HFFc6 (cell line): ENCODE results near the gene PLEKHB1. TPM values are rescaled to one million over a fixed set of nuclear protein-coding genes. Genes with fewer than 3 reads are reported as not detected.

Experiments used
- DNase-seq: peaks from one replicate; pipeline ENCODE4 v3.0.0-alpha.2; 2018
- H3K27ac Mint-ChIP-seq: 2 replicates; pipeline ENCODE4 v1.8.0; 2020; ENCODE audit warnings: mild to moderate bottlenecking, mixed read lengths
- H3K27me3 Mint-ChIP-seq: 2 replicates; pipeline ENCODE4 v1.8.0; 2021; ENCODE audit warnings: mild to moderate bottlenecking, moderate library complexity, mixed read lengths; ENCODE audit not compliant: insufficient read depth
- H3K36me3 Mint-ChIP-seq: 2 replicates; pipeline ENCODE4 v1.8.0; 2021; ENCODE audit warnings: low read depth, mixed read lengths
- H3K4me1 Mint-ChIP-seq: 2 replicates; pipeline ENCODE4 v1.8.0; 2020; ENCODE audit warnings: low read depth, mixed read lengths
- H3K4me3 Mint-ChIP-seq: 2 replicates; pipeline ENCODE4 v1.8.0; 2020; ENCODE audit warnings: mild to moderate bottlenecking, moderate library complexity, mixed read lengths
- H3K9me3 Mint-ChIP-seq: 2 replicates; pipeline ENCODE4 v1.8.0; 2020; ENCODE audit warnings: mild to moderate bottlenecking, mixed read lengths
- CTCF ChIP-seq: fragments of 200-600 bp; sonication (generic); IDR thresholded peaks from 2 replicates; pipeline ENCODE4 v1.5.0; 2021; ENCODE audit warnings: antibody characterized with exemption, mild to moderate bottlenecking
- total RNA-seq, 6 experiments: library from RNA; stranded (reverse); fragmentation: NEBNext Ultra II Directional; extraction: Animal tissue kit (Norgen Biotek cat#: 25700); gene quantifications; 2 replicates in 1 of 6; 3 replicates in 5 of 6; pipeline ENCODE4 v1.2.3, GENCODE V29; 2021

Gene PLEKHB1
- total RNA-seq, 6 experiments from 2014 or later: 0.23 to 1.6 (median 0.48) TPM

- DNase-seq: no peak
- H3K9me3 Mint-ChIP-seq: no peaks in the 10 kb centered on the region
- no peaks in the 10 kb centered on the region for H3K36me3 Mint-ChIP-seq
- H3K4me1 Mint-ChIP-seq: peaks cover 5% of the 10 kb centered on the region; the same call in 1 of the 2 replicates
- H3K4me3 Mint-ChIP-seq: no peak overlapping the region
- no peak for TF ChIP-seq CTCF
- H3K27ac Mint-ChIP-seq: no peak overlapping the region
- H3K27me3 Mint-ChIP-seq: peaks cover 8% of the 10 kb centered on the region
These were observed 16.5 kb upstream of the PLEKHB1 start for GRCh38 chr11:73629907-73630306.

GRCh38 chr11:73632996-73633395, 13.4 kb upstream of the PLEKHB1 start:
- H3K27me3 Mint-ChIP-seq: peaks cover 11% of the 10 kb centered on the region
- no peak for TF ChIP-seq CTCF

GRCh38 chr11:73633999-73634398, 12.4 kb upstream of the PLEKHB1 start:
- H3K27ac Mint-ChIP-seq: no peak overlapping the region
- no peaks in the 10 kb centered on the region for H3K4me1 Mint-ChIP-seq
- no peak overlapping the region for H3K4me3 Mint-ChIP-seq
- DNase-seq: no peak
- no peaks in the 10 kb centered on the region for H3K36me3 Mint-ChIP-seq
- no peak for TF ChIP-seq CTCF
- H3K9me3 Mint-ChIP-seq: no peaks in the 10 kb centered on the region
- peaks cover 13% of the 10 kb centered on the region for H3K27me3 Mint-ChIP-seq

More at GRCh38 chr11:73632996-73633395, 13.4 kb upstream of the PLEKHB1 start:
- no peaks in the 10 kb centered on the region for H3K4me1 Mint-ChIP-seq
- H3K27ac Mint-ChIP-seq: no peak overlapping the region
- H3K9me3 Mint-ChIP-seq: no peaks in the 10 kb centered on the region
- DNase-seq: no peak
- H3K36me3 Mint-ChIP-seq: no peaks in the 10 kb centered on the region
- H3K4me3 Mint-ChIP-seq: no peak overlapping the region

GRCh38 chr11:73635721-73636120, 10.7 kb upstream of the PLEKHB1 start:
- H3K27ac Mint-ChIP-seq: no peak overlapping the region

GRCh38 chr11:73636249-73636648, 10.1 kb upstream of the PLEKHB1 start:
- Mint-ChIP-seq H3K27me3 (peaks cover 7% of the 10 kb centered on the region), H3K4me3 (no peak overlapping the region), H3K4me1 (no peaks in the 10 kb centered on the region), H3K27ac (no peak overlapping the region), H3K9me3 (no peaks in the 10 kb centered on the region), H3K36me3 (no peaks in the 10 kb centered on the region)
- DNase-seq: no peak
- TF ChIP-seq CTCF: no peak

More at GRCh38 chr11:73635721-73636120, 10.7 kb upstream of the PLEKHB1 start:
- Mint-ChIP-seq H3K36me3 (no peaks in the 10 kb centered on the region), H3K27me3 (peaks cover 7% of the 10 kb centered on the region), H3K9me3 (no peaks in the 10 kb centered on the region), H3K4me1 (no peaks in the 10 kb centered on the region), H3K4me3 (no peak overlapping the region)
- TF ChIP-seq CTCF: no peak
- DNase-seq: no peak

GRCh38 chr11:73637012-73637411, 9.4 kb upstream of the PLEKHB1 start:
- no peaks in the 10 kb centered on the region for H3K4me1 Mint-ChIP-seq
- H3K36me3 Mint-ChIP-seq: no peaks in the 10 kb centered on the region
- no peak for TF ChIP-seq CTCF
- DNase-seq: no peak
- H3K27me3 Mint-ChIP-seq: peaks cover 7% of the 10 kb centered on the region
- no peak overlapping the region; the same call in 1 of the 2 replicates for H3K4me3 Mint-ChIP-seq
- H3K9me3 Mint-ChIP-seq: no peaks in the 10 kb centered on the region
- H3K27ac Mint-ChIP-seq: no peak overlapping the region
